VCaP (cell line): ENCODE results near the gene FLOT2.

Experiments
- H3K27ac ChIP-seq: fragments of 450-650 bp; 2 replicates; pipeline ENCODE4 v1.5.1; 2017
- CTCF ChIP-seq: fragments of 450-650 bp; conservative IDR thresholded peaks from 2 replicates; pipeline ENCODE4 v1.5.1; 2017; ENCODE audit warnings: mild to moderate bottlenecking, moderate library complexity

Gene FLOT2

GRCh38 chr17:28900986-28901726, 3.6 kb upstream of the FLOT2 start:
- TF ChIP-seq CTCF = no peak
- H3K27ac ChIP-seq = peak overlapping the region; percentile 98

DNA sequence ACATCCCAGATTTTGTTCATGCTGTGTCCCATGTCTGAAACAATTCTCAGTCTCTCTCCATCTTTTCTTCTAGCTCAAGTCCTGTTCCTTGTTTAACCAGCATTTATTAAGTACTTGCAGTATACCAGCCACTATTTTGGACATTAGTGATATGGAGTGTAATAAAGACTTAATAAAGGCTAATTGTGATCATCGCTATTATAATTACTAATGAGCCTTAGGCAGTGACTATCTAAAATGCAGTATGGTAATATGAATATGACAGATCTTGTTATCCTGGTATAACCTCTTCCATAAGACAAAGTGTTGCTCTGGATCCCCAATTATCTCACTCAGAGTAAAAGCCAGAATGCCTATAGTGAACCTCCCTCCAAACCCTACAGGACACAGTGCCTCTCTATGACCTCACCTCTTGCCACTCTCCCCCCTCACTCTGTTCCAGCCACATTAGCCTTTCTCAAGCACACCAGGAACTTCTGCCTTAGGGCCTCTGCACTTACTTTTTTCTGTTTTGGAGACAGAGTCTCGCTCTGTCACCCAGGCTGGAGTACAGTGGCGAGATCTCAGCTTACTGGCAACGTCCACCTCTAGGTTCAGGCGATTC, 1.8 kb upstream of the FLOT2 start:
- TF ChIP-seq CTCF = no peak
- no peak overlapping the region for H3K27ac ChIP-seq

DNA sequence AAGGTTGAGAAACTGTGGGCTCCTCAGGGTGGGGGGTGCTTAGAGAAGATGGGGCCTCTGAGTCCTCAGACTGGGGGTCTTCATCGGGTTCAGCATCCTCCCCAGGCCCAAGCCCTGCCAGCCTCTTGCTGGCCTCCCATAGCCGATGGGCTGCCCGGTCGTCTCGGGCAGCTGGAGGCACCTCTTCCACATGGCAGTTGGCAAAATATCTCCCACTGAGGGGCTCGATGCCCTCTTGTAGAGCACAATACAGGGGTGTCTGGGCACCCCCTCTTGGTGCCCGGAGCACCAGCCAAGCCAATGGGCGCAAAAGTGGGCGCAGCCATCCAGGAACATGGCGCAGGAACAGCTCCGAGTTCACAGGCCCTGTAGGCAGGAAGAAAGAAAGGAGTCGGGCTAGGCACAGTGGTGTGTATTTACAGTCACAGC, 1.0 kb upstream of the FLOT2 start:
- TF ChIP-seq CTCF = no peak
- peak overlapping the region; percentile 99 for H3K27ac ChIP-seq

DNA sequence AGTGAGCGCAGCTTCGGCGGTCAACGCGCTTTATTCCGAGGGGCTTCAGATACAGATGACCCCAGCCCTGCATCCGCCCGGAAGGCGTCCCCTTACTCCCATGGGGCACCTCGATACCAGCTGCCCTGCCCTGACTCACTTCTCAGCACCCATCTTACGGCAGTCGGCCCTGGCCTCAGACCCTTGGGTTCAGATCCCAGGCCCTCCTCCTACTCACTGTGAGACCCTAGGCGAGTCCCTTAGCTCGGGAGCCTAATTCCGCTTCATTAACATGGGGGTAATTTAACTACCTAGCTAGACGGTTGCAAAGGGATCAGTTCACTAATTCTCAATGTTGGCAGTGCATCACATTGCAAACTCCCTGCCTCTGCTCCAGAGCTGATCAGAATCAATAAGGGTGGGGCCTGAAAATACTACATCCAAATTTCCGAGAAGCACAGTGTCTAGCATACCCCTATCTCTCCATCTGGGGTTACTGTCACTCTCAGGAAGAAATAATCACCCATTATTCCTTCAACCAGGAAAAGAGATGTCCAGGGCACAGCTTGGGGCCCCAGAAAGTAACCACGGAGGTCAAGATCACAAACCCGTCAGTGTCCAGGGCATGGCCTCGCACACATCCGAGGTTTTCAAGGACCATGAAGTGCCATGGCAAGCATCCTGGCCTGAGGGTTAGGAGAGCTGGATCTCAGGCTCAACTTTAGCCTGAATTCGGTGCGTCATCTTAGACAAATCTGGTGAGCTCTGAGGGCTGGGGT, 415 bp upstream of the FLOT2 start:
- H3K27ac ChIP-seq = peak overlapping the region; percentile 99
- TF ChIP-seq CTCF = 0 out of 2 replicates have a peak, but pooled peaks have one; percentile 16

DNA sequence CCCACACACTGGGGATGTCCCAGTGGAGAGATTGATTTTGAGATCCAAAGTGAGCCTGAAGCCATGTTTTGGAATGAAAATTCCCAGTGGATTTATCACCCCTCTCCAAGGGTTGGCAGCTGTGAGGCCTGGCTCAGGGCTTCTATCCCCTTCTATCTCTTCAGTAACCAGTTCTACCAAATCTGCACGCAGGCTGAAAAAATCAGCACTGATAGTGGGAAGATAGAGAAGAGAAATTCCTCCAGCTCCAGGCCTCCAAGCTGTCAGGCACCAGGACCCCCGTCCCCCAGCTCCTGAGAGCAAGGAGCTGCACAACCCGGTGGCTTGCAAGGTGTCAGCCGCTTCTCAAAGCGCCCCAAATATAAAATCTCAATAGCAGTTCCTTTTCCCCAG, 1.0 kb downstream of the FLOT2 start:
- H3K27ac ChIP-seq = peak overlapping the region; percentile 99
- no peak for TF ChIP-seq CTCF

DNA sequence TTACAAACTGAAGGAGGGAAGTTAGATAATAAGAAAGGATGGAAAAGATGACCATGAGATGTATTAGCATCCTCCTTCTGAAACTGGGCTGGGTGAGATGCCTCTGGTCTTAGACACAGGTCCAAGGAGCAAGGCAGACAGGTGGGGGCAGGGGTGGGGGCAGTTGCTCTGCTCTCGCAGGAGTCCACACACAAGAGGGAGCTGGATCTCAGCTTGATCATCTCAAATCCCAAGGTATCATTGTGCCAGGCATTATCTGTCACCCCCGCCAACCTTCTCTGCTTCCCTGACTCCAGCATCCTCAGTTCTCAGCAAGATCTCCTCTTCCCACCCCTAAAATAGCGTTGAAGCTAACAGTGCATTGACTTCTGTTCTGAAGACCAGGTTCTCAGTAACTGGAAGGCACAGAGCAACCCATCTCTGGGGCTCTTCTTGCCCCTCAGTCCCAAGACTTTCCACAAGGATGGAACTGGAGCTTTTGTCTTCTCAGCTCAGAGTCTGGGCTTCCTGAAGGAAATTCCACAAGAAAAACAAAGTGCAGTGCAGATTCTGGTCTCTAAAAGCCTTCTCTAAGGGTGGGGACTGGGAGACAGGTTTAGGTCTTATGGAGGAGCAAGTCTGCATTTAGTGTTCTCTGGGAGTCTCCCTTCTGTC, 1.6 kb downstream of the FLOT2 start:
- peak overlapping the region; percentile 99 for H3K27ac ChIP-seq
- TF ChIP-seq CTCF = no peak

- H3K27ac ChIP-seq = peak overlapping the region; percentile 61
These were observed 4.0 kb downstream of the FLOT2 start for GRCh38 chr17:28893248-28894183.
